ENCODE results near the gene PRR36.

DNA sequence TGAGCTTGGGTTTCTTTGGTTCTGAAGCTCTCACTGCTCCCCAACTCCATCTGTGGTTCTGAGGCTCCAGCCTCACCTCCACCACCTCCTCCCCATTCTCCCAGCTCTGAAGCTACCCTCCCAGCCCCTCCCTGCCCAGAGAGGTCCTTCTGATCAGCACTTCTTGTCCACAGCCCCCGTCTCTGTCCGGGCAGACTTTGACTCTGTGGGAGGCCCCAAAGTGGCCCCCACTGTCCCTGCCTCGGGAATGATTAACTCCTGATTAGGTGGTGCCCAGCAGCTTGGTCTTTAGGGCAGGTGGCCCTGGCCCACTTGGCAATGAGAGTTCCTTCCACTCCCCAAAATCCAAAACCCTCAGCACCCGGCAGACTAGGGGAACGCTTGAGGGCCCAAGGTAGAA, 29.8 kb downstream of the PRR36 start:
- TF ChIP-seq CTCF (IDR thresholded peaks at IDR 0.05) (no peak), POLR2A (IDR thresholded peaks at IDR 0.05) (no peak)
